GM10248 (cell line): ENCODE results near the gene SYT15.
"Not testable (repeated sequence)": the region's sequence is repeated elsewhere in the genome, so short reads cannot be mapped to it uniquely, and the experiment has no call there.

ENCODE experiments used
- CTCF ChIA-PET: fragments of 300-600 bp; sonication (Branson Sonifier 250); formaldehyde crosslinking; extraction: SDS; loops from one replicate; lab custom pipeline; 2021; ENCODE audit warnings: antibody characterized with exemption; lab: Yijun Ruan, JAX
- POLR2A ChIA-PET: fragments of 350-650 bp; sonication (Branson Sonifier 250); formaldehyde crosslinking; extraction: SDS; loops from one replicate; lab custom pipeline; 2020; ENCODE audit warnings: antibody characterized with exemption; lab: Yijun Ruan, JAX
- DNase-seq: peaks from one replicate; pipeline ENCODE4 v3.0.0; 2012; ENCODE audit errors: extremely low spot score

SYT15 gene

GRCh38 chr10:46594453-46595063 lies 15.6 kb downstream of the SYT15 start:
- CTCF ChIA-PET, POLR2A ChIA-PET, DNase-seq: not testable (repeated sequence)

- DNase-seq, CTCF ChIA-PET, POLR2A ChIA-PET: not testable (repeated sequence)
Observed at GRCh38 chr10:46596570-46596969, 17.6 kb downstream of the SYT15 start.

DNA sequence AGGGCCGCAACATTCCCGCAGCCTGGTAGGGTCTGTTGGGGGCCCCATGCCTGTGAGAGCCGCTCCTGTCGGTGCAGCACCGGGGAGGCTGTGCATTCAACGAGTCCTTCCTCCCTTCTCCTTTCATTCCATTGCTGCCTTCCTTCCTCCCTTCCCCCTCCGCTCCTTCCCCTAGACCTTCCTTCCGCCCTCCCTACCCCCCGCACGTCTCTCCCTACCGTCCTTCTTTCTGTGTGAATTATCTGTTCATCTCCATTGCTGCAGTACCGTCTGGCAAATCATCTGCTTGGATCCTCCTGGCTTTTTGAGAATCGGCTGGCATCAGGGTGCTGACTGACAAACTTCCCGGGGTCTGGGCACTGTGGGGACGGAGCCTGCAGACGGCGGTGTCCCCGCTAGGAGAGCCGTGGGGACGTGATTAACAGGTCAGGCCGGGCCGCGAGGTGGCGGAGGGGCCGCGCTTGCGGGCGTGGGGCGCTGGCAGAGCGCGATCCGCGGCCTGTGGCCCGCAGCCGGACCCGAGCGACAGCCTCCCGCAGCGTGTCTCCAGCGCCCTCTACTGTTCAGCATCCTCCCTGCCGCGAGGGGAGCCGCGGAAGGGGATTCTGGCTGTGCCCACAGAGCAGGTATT lies 18.8 kb downstream of the SYT15 start:
- POLR2A ChIA-PET, DNase-seq, CTCF ChIA-PET: not testable (repeated sequence)

GRCh38 chr10:46600516-46600915 lies 21.6 kb downstream of the SYT15 start:
- CTCF ChIA-PET, POLR2A ChIA-PET, DNase-seq: not testable (repeated sequence)

DNA sequence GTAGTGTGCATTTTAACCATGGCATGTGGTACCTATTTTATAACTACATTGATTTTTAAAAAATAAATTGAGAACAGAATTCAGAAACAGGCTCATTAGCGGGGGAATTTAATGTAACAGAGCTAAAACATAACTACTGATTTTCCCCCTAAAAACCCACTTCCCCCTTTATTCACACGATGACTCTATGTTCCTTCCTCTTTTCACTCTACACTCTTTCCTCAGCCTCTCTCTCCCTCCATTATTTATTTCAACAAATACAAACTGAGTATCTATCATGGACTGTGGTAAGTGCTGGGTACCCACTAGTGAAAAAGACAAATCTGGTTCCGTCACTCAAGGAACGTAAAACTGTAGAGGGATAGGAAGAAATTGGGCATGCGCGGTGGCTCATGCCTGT lies 36.6 kb downstream of the SYT15 start:
- CTCF ChIA-PET, POLR2A ChIA-PET, DNase-seq: not testable (repeated sequence)

- CTCF ChIA-PET, DNase-seq, POLR2A ChIA-PET: not testable (repeated sequence)
Observed at GRCh38 chr10:46616227-46616626, 37.3 kb downstream of the SYT15 start.

DNA sequence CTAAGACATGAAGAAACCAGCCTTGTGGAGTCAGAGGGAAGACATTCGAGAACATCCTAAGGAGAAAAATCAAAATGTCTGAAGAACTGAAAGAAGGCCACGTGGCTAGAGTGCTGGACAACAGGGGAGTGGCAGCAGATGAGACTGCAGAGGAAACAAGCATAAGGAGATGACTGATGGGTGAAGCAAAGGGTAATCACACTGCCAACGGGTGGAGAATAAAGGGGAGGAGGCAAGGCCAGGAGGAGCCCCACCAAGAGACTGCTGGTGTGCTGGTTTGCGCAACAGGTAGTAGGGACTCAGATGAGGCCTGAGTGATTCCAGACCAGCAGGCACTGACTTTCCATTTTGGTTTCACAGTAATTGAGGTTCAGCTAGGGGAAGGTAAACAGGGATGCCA lies 38.2 kb downstream of the SYT15 start:
- DNase-seq: peak; percentile 0
- POLR2A ChIA-PET, CTCF ChIA-PET: not testable (repeated sequence)

GRCh38 chr10:46617913-46618312 lies 39.0 kb downstream of the SYT15 start:
- DNase-seq, POLR2A ChIA-PET, CTCF ChIA-PET: not testable (repeated sequence)

GRCh38 chr10:46623899-46624654 lies 45.1 kb downstream of the SYT15 start:
- CTCF ChIA-PET, DNase-seq, POLR2A ChIA-PET: not testable (repeated sequence)

DNA sequence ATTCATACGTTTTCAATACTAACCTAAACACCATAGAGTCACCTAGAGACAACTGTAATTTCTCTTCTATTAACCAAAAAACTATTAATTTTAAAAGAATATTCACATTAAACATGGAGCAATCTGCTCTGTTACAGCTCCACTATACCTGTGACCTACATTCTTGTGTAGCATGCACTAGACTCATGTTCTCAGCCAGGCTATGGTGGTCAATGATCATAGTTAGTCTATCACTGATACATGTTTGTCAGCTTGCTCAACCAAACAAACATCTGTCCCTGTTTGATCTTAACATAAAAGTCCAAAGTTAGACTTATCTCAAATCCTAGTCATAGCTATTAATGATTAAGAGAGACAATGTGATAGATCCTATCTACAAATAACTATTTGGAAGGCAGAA lies 50.9 kb downstream of the SYT15 start:
- POLR2A ChIA-PET, DNase-seq, CTCF ChIA-PET: not testable (repeated sequence)

- DNase-seq, POLR2A ChIA-PET, CTCF ChIA-PET: not testable (repeated sequence)
Observed at GRCh38 chr10:46630816-46631215, 51.9 kb downstream of the SYT15 start.

- CTCF ChIA-PET, DNase-seq, POLR2A ChIA-PET: not testable (repeated sequence)
Observed at GRCh38 chr10:46631683-46632082, 52.8 kb downstream of the SYT15 start.

GRCh38 chr10:46634698-46635097 lies 55.8 kb downstream of the SYT15 start:
- CTCF ChIA-PET, POLR2A ChIA-PET, DNase-seq: not testable (repeated sequence)

GRCh38 chr10:46635364-46635959 lies 56.5 kb downstream of the SYT15 start:
- POLR2A ChIA-PET, CTCF ChIA-PET, DNase-seq: not testable (repeated sequence)

DNA sequence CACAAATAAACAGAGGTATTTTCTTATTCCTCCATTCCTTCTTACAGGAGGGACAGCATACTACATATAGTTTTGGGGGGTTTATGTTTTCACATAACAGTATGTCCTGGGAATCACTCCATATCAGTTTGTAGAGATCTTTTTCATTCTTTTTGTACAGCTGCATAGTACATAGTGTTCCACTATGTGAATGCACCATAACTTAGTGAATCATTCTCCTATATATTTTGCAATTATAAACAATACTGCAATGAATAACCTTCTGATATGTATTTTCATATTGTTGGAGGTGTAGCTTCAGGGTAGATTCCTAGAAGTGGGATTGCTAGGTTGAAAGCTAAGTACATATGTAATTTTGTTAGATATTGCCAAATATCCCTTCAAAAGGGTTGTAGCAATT lies 61.1 kb downstream of the SYT15 start:
- CTCF ChIA-PET, POLR2A ChIA-PET, DNase-seq: not testable (repeated sequence)
